Stimulated activated naive CD8-positive, alpha-beta T cell treated with anti-CD3 and anti-CD28 coated beads, Interleukin-15, Interleukin-2, amounts not matched to agents 100 ng/mL and 50 ng/mL, for 24 hours (primary cell): Measurements from ENCODE around the gene ARPC5.
A peak's percentile ranks its signal among the peaks of the same experiment; 100 is the strongest.
"Not testable (repeated sequence)": the region's sequence is repeated elsewhere in the genome, so short reads cannot be mapped to it uniquely, and the experiment has no call there.

ENCODE experiments used
- H3K27ac Mint-ChIP-seq: one replicate; pipeline ENCODE4 v1.8.0; 2021; ENCODE audit warnings: mild to moderate bottlenecking, mixed read lengths
- H3K27me3 Mint-ChIP-seq: one replicate; pipeline ENCODE4 v1.8.0; 2021; ENCODE audit warnings: mixed read lengths
- H3K36me3 Mint-ChIP-seq: one replicate; pipeline ENCODE4 v1.8.0; 2021; ENCODE audit warnings: low read depth, mixed read lengths
- H3K4me1 Mint-ChIP-seq: one replicate; pipeline ENCODE4 v1.8.0; 2021; ENCODE audit warnings: low read depth, mixed read lengths
- H3K4me3 Mint-ChIP-seq: one replicate; pipeline ENCODE4 v1.8.0; 2021; ENCODE audit warnings: mild to moderate bottlenecking, mixed read lengths
- H3K9me3 Mint-ChIP-seq: one replicate; pipeline ENCODE4 v1.8.0; 2021; ENCODE audit warnings: mixed read lengths

ARPC5 gene

DNA sequence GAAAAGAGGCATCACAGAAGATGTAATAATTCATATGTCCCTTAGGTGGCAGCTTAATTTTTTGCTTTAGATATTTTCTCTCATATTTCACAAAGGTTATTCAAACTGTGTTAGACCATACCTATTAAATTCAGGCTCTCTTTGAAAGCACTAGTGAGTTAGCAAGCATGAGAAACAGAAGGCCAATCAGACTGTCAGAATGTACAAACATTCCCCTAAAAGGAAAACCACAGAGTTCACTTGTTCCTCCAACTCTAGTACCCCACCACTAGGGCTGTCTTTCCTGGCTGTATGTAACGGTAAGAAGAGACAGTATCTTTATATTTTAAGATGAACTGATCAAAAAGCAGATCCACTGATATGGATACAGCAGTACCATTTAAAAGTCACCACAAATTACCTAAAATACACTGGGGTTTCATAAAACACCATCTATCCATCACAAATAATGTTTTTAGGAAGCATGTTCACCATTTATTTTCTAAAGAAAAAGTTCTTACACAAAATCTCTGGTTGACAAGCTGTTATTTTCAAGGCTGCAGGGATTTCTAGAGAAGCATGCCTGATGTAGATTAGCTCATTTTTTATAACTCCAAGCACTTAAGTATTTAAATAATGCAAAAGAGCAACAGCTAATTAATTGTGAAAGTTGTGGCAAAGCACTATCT lies 1.8 kb downstream of the ARPC5 start:
- peak overlapping the region; percentile 100 for H3K4me3 Mint-ChIP-seq
- peak overlapping the region; percentile 60 for H3K27ac Mint-ChIP-seq
- peaks cover 31% of the 10 kb centered on the region for H3K36me3 Mint-ChIP-seq
- H3K27me3 Mint-ChIP-seq: no peaks in the 10 kb centered on the region
- peaks cover 57% of the 10 kb centered on the region for H3K4me1 Mint-ChIP-seq
- no peaks in the 10 kb centered on the region for H3K9me3 Mint-ChIP-seq

DNA sequence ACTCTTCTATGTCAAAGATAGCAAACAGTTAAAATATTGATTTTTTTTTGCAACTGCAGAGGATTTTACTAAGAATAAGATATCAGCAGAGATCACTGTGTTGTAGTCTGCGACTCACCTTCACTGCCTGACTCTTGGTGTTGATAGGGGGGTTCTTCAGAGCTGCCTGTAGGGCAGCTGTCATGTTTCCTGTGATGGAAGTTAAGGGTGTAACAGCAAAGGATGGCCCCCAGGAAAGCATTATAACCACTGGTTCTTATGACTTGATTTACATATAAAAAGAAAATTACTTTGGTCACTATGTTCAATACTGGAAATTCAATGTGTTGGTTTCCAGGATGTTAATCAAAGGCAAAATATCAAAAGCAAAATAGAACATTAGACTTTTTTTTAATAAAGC lies 2.6 kb downstream of the ARPC5 start:
- peak overlapping the region; percentile 100 for H3K4me3 Mint-ChIP-seq
- H3K36me3 Mint-ChIP-seq: peaks cover 39% of the 10 kb centered on the region
- H3K27me3 Mint-ChIP-seq: no peaks in the 10 kb centered on the region
- H3K4me1 Mint-ChIP-seq: peaks cover 66% of the 10 kb centered on the region
- no peaks in the 10 kb centered on the region for H3K9me3 Mint-ChIP-seq
- no peak overlapping the region for H3K27ac Mint-ChIP-seq

DNA sequence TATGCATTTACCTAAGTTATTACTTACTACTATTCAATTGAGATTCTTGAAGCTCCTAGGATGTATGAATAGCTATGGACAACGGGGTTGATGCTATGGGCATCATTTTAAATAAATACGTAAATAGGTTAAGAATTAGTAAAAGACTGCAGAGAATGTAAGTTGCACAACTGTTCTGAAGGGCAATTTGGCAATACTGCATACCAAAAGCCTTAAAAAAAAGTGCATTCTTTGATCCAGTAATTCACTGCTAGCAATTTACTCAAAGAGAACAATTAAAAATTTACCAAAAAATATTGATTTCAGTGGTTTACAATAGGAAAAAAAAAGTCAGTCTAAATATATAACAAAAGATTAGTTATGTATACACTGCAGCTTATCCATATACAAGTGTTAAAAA lies 3.5 kb downstream of the ARPC5 start:
- Mint-ChIP-seq H3K4me3 (peak overlapping the region; percentile 100), H3K4me1 (peaks cover 64% of the 10 kb centered on the region), H3K9me3 (no peaks in the 10 kb centered on the region), H3K27ac (no peak overlapping the region), H3K36me3 (peaks cover 39% of the 10 kb centered on the region), H3K27me3 (no peaks in the 10 kb centered on the region)

DNA sequence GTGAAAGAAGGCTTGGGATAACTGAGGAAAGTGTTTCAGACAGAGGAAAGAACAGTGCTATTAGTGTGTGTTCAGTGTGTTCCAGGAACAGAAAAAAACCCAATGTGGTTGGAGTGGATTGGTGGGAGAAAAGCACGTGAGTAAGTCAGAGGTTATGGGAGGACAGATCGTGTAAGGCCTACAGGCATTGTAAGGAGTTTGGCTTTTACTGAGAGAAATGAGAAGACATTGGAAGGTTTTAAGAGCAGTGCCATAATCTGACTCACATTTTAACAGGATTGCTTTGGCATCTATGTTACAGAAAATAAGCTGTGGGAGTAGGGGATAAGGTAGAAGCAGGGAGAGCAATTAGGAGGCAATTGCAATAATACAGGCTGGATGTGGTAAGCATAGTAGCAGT lies 4.8 kb downstream of the ARPC5 start:
- Mint-ChIP-seq H3K4me1 (peaks cover 55% of the 10 kb centered on the region), H3K4me3 (peak overlapping the region; percentile 65), H3K27ac (peak overlapping the region; percentile 69), H3K36me3 (peaks cover 46% of the 10 kb centered on the region), H3K9me3 (no peaks in the 10 kb centered on the region), H3K27me3 (no peaks in the 10 kb centered on the region)

DNA sequence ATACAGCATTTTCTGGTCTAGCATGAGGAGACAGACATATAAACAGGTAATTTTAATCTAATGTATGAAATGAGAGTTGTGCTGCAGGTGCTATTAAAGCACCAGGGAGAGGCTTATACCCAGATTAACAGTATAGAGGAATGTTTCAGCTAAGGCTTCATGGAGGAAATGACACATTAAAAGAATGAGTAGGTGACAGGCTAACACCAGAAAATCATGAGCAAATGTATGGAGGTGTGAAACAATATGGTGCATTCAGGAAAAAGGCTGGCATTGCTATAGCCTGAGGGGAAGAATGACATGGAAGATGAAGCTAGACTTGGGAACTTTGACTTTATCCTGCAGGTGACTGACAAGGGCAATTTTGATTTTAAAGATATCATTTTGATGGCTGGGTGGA lies 7.0 kb downstream of the ARPC5 start:
- H3K4me3 Mint-ChIP-seq: no peak overlapping the region
- H3K27me3 Mint-ChIP-seq: no peaks in the 10 kb centered on the region
- peak overlapping the region; percentile 84 for H3K27ac Mint-ChIP-seq
- H3K4me1 Mint-ChIP-seq: peaks cover 52% of the 10 kb centered on the region
- no peaks in the 10 kb centered on the region for H3K9me3 Mint-ChIP-seq
- H3K36me3 Mint-ChIP-seq: peaks cover 61% of the 10 kb centered on the region

DNA sequence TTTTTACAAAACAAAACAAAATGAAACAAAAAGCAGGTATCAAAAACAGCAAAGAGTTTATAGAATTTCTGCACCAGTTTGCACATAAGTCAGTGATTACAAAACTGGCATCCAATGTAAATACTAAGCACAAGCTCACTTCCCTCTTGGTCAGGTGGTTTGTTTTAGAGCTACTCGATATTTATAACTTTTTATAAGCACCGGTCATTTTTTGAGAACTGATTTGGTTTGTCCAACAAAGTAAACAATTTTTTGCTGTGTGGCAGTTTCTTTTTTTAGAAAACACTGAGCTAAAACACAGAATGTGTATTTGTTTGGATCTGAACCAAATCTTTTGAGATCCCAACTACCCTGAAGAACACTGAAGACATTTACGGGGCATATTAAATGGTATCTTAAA lies 9.3 kb downstream of the ARPC5 start:
- peaks cover 40% of the 10 kb centered on the region for H3K4me1 Mint-ChIP-seq
- H3K4me3 Mint-ChIP-seq, H3K27ac Mint-ChIP-seq, H3K27me3 Mint-ChIP-seq, H3K9me3 Mint-ChIP-seq: not testable (repeated sequence)
- H3K36me3 Mint-ChIP-seq: peaks cover 57% of the 10 kb centered on the region

DNA sequence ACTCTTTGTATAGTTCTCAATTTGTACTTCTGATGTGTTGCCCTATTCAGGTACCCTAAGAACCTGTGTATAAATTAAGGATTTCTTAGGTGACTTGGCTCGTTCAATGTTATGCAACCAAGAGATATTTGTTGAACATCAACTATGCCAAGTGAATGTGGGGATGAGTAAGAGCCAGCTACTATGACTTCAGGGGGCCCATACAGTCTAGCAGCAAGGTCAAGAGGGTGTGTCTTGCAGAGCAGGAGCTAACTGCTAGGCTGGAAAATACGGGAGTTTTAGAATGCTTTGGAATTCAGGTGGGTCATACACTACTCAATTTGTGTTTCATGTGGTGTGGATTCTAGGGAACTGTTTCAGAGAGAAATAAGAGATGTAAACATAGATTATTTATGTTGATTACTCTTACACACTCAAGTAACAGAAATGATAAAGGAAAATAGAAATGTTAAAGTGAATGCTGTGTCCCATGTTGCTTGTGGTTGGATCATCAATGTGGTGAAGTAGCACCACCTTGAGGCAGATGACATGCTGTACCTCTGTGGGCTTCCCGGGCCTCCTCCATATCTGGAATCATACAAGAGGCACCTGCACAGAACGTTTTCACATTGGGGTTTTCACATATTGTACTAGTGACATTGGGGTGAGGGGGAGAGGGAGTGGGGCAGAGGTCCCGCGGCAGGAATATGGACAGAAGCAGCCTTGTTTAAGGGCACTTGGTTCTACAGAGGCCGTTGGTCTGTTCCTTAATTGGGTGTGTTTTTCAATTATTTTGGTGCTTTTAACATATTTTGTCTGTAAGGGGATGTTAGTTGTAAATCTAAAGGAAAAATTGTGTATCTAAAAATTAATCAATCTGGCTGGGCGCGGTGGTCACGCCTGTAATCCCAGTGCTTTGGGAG lies 12.4 kb downstream of the ARPC5 start:
- H3K4me1 Mint-ChIP-seq: peaks cover 13% of the 10 kb centered on the region

DNA sequence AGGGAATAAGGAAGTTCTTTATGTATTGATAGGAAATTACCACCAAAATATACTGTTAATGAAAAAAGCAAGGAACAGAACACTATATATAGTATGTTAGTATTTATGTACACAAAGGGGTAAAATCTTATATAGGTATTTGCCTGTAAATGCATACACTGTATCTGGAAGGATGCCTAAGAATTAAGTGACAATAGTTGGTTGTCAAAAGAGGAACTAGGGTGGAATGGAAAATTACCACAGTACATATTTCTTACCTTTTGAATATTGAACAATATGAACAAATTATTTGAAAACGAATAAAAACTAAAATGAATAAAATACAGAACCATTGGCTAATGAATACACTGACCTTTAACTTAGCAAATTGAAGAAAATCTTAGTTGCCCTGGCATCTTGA lies 13.6 kb downstream of the ARPC5 start:
- no peaks in the 10 kb centered on the region for H3K27me3 Mint-ChIP-seq
- H3K4me1 Mint-ChIP-seq: peaks cover 11% of the 10 kb centered on the region

More for the DNA sequence above, 12.4 kb downstream of the ARPC5 start:
- Mint-ChIP-seq H3K9me3 (no peaks in the 10 kb centered on the region), H3K36me3 (peaks cover 27% of the 10 kb centered on the region), H3K27me3 (no peaks in the 10 kb centered on the region), H3K27ac (peak overlapping the region; percentile 11), H3K4me3 (no peak overlapping the region)

DNA sequence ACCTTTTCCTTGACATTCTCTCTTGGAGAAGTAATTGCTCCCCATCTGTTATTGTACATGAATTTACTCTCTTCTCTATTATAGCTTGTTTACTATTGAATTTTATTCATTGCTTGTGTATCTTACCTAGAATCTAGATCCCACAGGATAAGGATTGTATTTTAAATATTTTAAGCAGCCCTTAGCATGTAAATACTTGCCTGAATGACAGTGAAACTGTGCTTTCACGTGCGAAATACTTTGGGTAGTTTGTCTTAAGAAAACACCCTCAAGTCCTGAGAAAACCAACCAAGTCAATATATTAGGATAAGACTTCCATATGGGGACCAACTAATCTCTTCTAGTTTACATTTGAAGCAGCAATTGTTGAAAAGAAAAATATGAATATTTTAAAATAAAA lies 15.3 kb downstream of the ARPC5 start:
- no peaks in the 10 kb centered on the region for H3K27me3 Mint-ChIP-seq
- H3K4me3 Mint-ChIP-seq: no peak overlapping the region
- H3K27ac Mint-ChIP-seq: no peak overlapping the region
- no peaks in the 10 kb centered on the region for H3K9me3 Mint-ChIP-seq
- peaks cover 7% of the 10 kb centered on the region for H3K4me1 Mint-ChIP-seq
- H3K36me3 Mint-ChIP-seq: peaks cover 15% of the 10 kb centered on the region

More for the DNA sequence above, 13.6 kb downstream of the ARPC5 start:
- H3K36me3 Mint-ChIP-seq: peaks cover 26% of the 10 kb centered on the region
- H3K27ac Mint-ChIP-seq: no peak overlapping the region
- H3K9me3 Mint-ChIP-seq: no peaks in the 10 kb centered on the region
- H3K4me3 Mint-ChIP-seq: no peak overlapping the region

DNA sequence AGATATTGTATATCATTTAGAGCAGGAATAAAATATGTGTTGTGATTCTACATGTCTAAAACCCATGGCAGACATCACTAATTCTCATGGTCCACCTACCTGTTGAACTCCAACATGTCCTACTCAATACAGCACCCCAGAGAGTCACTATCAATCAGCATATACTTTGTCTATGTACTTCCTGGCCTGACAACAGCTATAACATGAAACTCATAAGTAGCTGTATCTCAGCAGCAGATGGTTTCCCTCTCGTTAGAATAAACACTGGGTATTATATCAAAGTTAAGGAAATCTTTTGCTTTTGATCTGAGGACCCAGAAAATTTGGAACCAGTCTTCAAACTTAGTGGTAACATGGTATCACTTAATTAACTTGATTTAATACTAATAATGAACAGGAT lies 15.8 kb downstream of the ARPC5 start:
- Mint-ChIP-seq H3K27ac (no peak overlapping the region), H3K9me3 (no peaks in the 10 kb centered on the region), H3K36me3 (peaks cover 9% of the 10 kb centered on the region), H3K4me1 (peaks cover 7% of the 10 kb centered on the region), H3K27me3 (no peaks in the 10 kb centered on the region), H3K4me3 (no peak overlapping the region)

DNA sequence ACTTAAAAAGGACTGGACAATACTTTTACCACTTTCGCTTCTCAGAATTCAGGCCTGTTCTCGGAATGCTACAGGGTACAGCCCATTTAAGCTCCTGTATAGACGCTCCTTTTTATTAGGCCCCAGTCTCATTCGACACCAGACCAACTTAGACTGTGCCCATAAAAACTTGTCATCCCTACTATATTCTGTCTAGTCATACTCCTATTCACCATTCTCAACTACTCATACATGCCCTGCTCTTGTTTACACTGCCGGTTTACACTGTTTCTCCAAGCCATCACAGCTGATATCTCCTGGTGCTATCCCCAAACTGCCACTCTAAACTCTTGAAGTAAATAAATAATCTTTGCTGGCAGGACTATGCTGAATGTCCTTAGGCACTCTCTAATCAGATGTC lies 17.4 kb downstream of the ARPC5 start:
- H3K9me3 Mint-ChIP-seq, H3K27me3 Mint-ChIP-seq, H3K4me1 Mint-ChIP-seq, H3K27ac Mint-ChIP-seq, H3K4me3 Mint-ChIP-seq, H3K36me3 Mint-ChIP-seq: not testable (repeated sequence)

DNA sequence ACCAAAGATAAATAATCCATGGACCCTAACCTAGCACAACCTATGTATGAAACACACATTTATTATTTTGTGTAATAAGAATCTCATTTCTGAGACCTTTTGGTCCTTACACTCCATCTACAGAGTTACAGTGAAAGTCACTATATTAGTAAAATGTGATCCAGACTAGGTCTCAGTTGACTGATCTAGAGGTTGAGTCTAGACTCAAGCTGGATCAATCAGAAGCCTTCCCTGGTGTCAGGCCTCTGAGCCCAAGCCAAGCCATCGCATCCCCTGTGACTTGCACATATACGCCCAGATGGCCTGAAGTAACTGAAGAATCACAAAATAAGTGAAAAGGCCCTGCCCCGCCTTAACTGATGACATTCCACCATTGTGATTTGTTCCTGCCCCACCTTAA lies 22.6 kb downstream of the ARPC5 start:
- H3K27ac Mint-ChIP-seq, H3K36me3 Mint-ChIP-seq, H3K4me1 Mint-ChIP-seq: not testable (repeated sequence)

DNA sequence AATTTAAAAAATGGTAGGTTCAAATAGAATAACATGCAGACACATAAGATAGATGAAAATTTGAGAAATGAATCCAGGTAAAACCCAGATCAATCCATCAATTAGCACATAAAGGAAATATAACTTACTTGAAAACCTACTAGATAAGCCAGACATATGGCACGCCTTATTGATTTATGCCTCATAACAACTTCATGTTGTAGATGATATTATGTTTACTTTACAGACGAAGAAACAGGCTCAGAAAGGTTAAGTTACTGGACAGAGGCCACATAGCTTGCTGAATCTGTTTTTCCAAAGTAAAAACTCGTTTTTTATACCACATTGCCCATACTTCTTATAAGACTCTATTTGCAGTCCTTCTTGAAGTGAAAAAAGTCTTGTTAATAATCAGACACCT lies 23.2 kb downstream of the ARPC5 start:
- Mint-ChIP-seq H3K27ac (no peak overlapping the region), H3K9me3 (no peaks in the 10 kb centered on the region), H3K36me3 (no peaks in the 10 kb centered on the region), H3K4me3 (no peak overlapping the region), H3K4me1 (peaks cover 4% of the 10 kb centered on the region), H3K27me3 (peaks cover 4% of the 10 kb centered on the region)

More for the DNA sequence above, 22.6 kb downstream of the ARPC5 start:
- H3K27me3 Mint-ChIP-seq, H3K9me3 Mint-ChIP-seq, H3K4me3 Mint-ChIP-seq: not testable (repeated sequence)

DNA sequence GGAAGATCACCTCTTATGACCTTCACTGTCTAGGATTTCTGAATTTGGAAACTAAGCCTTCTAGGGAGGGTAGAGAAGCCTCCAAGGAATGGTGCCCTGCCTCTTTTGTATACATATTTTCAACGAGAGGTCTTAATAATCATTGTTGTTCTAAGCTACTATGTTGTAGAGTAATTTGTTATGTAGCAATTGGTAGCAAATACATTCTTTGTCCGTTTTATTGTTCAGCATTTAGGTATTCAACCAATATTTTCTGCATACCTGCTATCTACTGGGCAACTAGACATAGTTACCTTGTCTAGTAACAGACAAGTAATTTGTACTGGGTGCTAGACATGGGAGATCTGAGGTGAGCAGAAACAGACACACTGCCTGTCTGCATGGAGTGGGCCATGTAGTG lies 24.6 kb downstream of the ARPC5 start:
- no peak overlapping the region for H3K27ac Mint-ChIP-seq
- H3K9me3 Mint-ChIP-seq: no peaks in the 10 kb centered on the region
- peaks cover 7% of the 10 kb centered on the region for H3K4me1 Mint-ChIP-seq
- peaks cover 4% of the 10 kb centered on the region for H3K27me3 Mint-ChIP-seq
- H3K4me3 Mint-ChIP-seq: no peak overlapping the region
- no peaks in the 10 kb centered on the region for H3K36me3 Mint-ChIP-seq

DNA sequence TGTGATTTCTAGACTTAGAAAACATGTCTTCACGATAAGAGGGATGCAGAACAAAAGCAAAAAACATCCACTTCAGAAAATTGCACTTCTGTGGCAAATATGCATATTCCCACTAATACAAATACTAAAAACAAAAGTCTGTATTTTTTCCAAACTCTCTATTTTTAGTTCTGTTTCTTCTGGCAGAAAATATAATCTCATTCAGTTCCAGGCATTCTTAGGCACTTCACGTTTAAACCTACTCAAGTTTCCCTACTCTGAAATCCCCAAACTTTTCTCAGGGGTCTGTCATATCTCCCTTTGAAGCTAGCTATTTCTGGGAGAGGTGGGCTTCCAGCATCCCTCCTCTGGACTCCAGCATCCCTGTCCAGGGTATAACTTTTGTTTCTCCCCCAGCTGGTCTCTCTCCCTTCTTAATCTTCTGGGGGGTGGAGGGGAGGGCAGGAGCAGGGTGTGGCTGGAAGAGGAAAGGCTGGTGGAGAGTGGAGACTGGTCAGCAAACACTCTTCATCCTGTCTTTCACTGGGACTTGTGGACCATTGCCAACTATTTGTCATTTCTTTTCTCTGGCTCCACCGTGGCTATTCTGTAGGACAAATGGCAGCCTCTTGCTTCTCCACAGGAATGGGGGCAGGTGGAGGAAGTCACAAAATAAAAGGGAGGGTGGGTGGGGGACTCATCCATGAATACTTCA lies 25.7 kb downstream of the ARPC5 start:
- no peak overlapping the region for H3K4me3 Mint-ChIP-seq
- H3K27me3 Mint-ChIP-seq: peaks cover 4% of the 10 kb centered on the region
- H3K36me3 Mint-ChIP-seq: no peaks in the 10 kb centered on the region
- H3K4me1 Mint-ChIP-seq: peaks cover 7% of the 10 kb centered on the region
- no peaks in the 10 kb centered on the region for H3K9me3 Mint-ChIP-seq
- no peak overlapping the region for H3K27ac Mint-ChIP-seq
